HFFc6 (cell line): ENCODE results near the gene ZNF146. TPM values are rescaled to one million over a fixed set of nuclear protein-coding genes. Genes with fewer than 3 reads are reported as not detected.
"Not testable (repeated sequence)": the region's sequence is repeated elsewhere in the genome, so short reads cannot be mapped to it uniquely, and the experiment has no call there.

ENCODE experiments used
- DNase-seq: peaks from one replicate; pipeline ENCODE4 v3.0.0-alpha.2; 2018
- H3K27ac Mint-ChIP-seq: 2 replicates; pipeline ENCODE4 v1.8.0; 2020; ENCODE audit warnings: mild to moderate bottlenecking, mixed read lengths
- H3K27me3 Mint-ChIP-seq: 2 replicates; pipeline ENCODE4 v1.8.0; 2021; ENCODE audit warnings: mild to moderate bottlenecking, moderate library complexity, mixed read lengths; ENCODE audit not compliant: insufficient read depth
- H3K36me3 Mint-ChIP-seq: 2 replicates; pipeline ENCODE4 v1.8.0; 2021; ENCODE audit warnings: low read depth, mixed read lengths
- H3K4me1 Mint-ChIP-seq: 2 replicates; pipeline ENCODE4 v1.8.0; 2020; ENCODE audit warnings: low read depth, mixed read lengths
- H3K4me3 Mint-ChIP-seq: 2 replicates; pipeline ENCODE4 v1.8.0; 2020; ENCODE audit warnings: mild to moderate bottlenecking, moderate library complexity, mixed read lengths
- H3K9me3 Mint-ChIP-seq: 2 replicates; pipeline ENCODE4 v1.8.0; 2020; ENCODE audit warnings: mild to moderate bottlenecking, mixed read lengths
- CTCF ChIP-seq: fragments of 200-600 bp; sonication (generic); IDR thresholded peaks from 2 replicates; pipeline ENCODE4 v1.5.0; 2021; ENCODE audit warnings: antibody characterized with exemption, mild to moderate bottlenecking
- total RNA-seq, 6 experiments: library from RNA; stranded (reverse); fragmentation: NEBNext Ultra II Directional; extraction: Animal tissue kit (Norgen Biotek cat#: 25700); gene quantifications; 2 replicates in 1 of 6; 3 replicates in 5 of 6; pipeline ENCODE4 v1.2.3, GENCODE V29; 2021

ZNF146 gene
- total RNA-seq, 6 experiments from 2014 or later = 49.7 to 58.2 (median 56.6) TPM

- no peaks in the 10 kb centered on the region for H3K4me1 Mint-ChIP-seq
- H3K27me3 Mint-ChIP-seq = peaks cover 4% of the 10 kb centered on the region
- no peak overlapping the region for H3K27ac Mint-ChIP-seq
- H3K36me3 Mint-ChIP-seq = peaks cover 11% of the 10 kb centered on the region
- no peak overlapping the region for H3K4me3 Mint-ChIP-seq
- peaks cover 24% of the 10 kb centered on the region for H3K9me3 Mint-ChIP-seq
- TF ChIP-seq CTCF = no peak
- DNase-seq = no peak
These were observed 44.3 kb downstream of the ZNF146 start for GRCh38 chr19:36259211-36259610.

GRCh38 chr19:36265064-36265463, 50.2 kb downstream of the ZNF146 start:
- Mint-ChIP-seq H3K36me3 (peaks cover 11% of the 10 kb centered on the region), H3K27me3 (peaks cover 2% of the 10 kb centered on the region), H3K27ac (no peak overlapping the region), H3K9me3 (peaks cover 30% of the 10 kb centered on the region), H3K4me3 (no peak overlapping the region), H3K4me1 (no peaks in the 10 kb centered on the region)
- no peak for DNase-seq
- TF ChIP-seq CTCF = no peak

- Mint-ChIP-seq H3K36me3 (peaks cover 11% of the 10 kb centered on the region), H3K27me3 (peaks cover 2% of the 10 kb centered on the region), H3K27ac (no peak overlapping the region), H3K4me1 (no peaks in the 10 kb centered on the region), H3K4me3 (no peak overlapping the region), H3K9me3 (peaks cover 30% of the 10 kb centered on the region)
- no peak for DNase-seq
- no peak for TF ChIP-seq CTCF
These were observed 51.0 kb downstream of the ZNF146 start for GRCh38 chr19:36265856-36266374.

GRCh38 chr19:36266375-36266961, 51.6 kb downstream of the ZNF146 start:
- H3K36me3 Mint-ChIP-seq = peaks cover 11% of the 10 kb centered on the region
- no peak for TF ChIP-seq CTCF
- H3K9me3 Mint-ChIP-seq = peaks cover 30% of the 10 kb centered on the region
- peaks cover 2% of the 10 kb centered on the region for H3K27me3 Mint-ChIP-seq
- H3K4me3 Mint-ChIP-seq = no peak overlapping the region
- H3K27ac Mint-ChIP-seq = no peak overlapping the region
- no peaks in the 10 kb centered on the region for H3K4me1 Mint-ChIP-seq
- DNase-seq = no peak

GRCh38 chr19:36267061-36267845, 52.3 kb downstream of the ZNF146 start:
- no peak for TF ChIP-seq CTCF
- H3K4me1 Mint-ChIP-seq = no peaks in the 10 kb centered on the region
- H3K36me3 Mint-ChIP-seq = peaks cover 11% of the 10 kb centered on the region
- DNase-seq = no peak
- H3K27ac Mint-ChIP-seq = no peak overlapping the region
- peaks cover 30% of the 10 kb centered on the region for H3K9me3 Mint-ChIP-seq
- H3K4me3 Mint-ChIP-seq = no peak overlapping the region
- H3K27me3 Mint-ChIP-seq = peaks cover 2% of the 10 kb centered on the region

- H3K27me3 Mint-ChIP-seq, H3K27ac Mint-ChIP-seq, DNase-seq, H3K4me1 Mint-ChIP-seq, H3K4me3 Mint-ChIP-seq: not testable (repeated sequence)
- H3K9me3 Mint-ChIP-seq = peaks cover 30% of the 10 kb centered on the region
- H3K36me3 Mint-ChIP-seq = peaks cover 11% of the 10 kb centered on the region
These were observed 53.2 kb downstream of the ZNF146 start for GRCh38 chr19:36268081-36268480.

- not testable (repeated sequence) for DNase-seq, H3K27me3 Mint-ChIP-seq, H3K4me1 Mint-ChIP-seq, H3K4me3 Mint-ChIP-seq, H3K27ac Mint-ChIP-seq
- Mint-ChIP-seq H3K36me3 (peaks cover 11% of the 10 kb centered on the region), H3K9me3 (peaks cover 30% of the 10 kb centered on the region)
These were observed 53.7 kb downstream of the ZNF146 start for GRCh38 chr19:36268591-36268990.

GRCh38 chr19:36269295-36269694, 54.4 kb downstream of the ZNF146 start:
- Mint-ChIP-seq H3K9me3 (peaks cover 28% of the 10 kb centered on the region), H3K36me3 (peaks cover 11% of the 10 kb centered on the region)
- H3K27ac Mint-ChIP-seq, H3K4me1 Mint-ChIP-seq, H3K27me3 Mint-ChIP-seq, H3K4me3 Mint-ChIP-seq, DNase-seq: not testable (repeated sequence)
